WTC11 (cell line): ENCODE measurements around the gene LDLRAD4. TPM values are rescaled to one million over a fixed set of nuclear protein-coding genes. Genes with fewer than 3 reads are reported as not detected.
A peak's percentile ranks its signal among the peaks of the same experiment; 100 is the strongest.

Experiments
- ATAC-seq: fragments of 200-7000 bp; cut with Tn5 transposase; 2 replicates; pipeline ENCODE4 v1.10.0; 2021; ENCODE audit warnings: mild to moderate bottlenecking, moderate library complexity
- CTCF ChIA-PET: fragments of 300-600 bp; sonication (Branson Sonifier 250); formaldehyde crosslinking; loops from one replicate; lab custom pipeline; 2021; ENCODE audit warnings: antibody characterized with exemption; lab: Charles Lee
- POLR2A ChIA-PET: fragments of 350-600 bp; sonication (Branson Sonifier 250); formaldehyde crosslinking; loops from one replicate; lab custom pipeline; 2021; ENCODE audit warnings: antibody characterized with exemption; lab: Charles Lee
- DNase-seq: peaks from one replicate; pipeline ENCODE4 v3.0.0; 2021; ENCODE audit warnings: low spot score
- H3K27ac Mint-ChIP-seq: 2 replicates; pipeline ENCODE4 v1.8.0; 2021; ENCODE audit warnings: mixed read lengths
- H3K27me3 Mint-ChIP-seq: 2 replicates; pipeline ENCODE4 v1.8.0; 2021; ENCODE audit warnings: low read depth, mild to moderate bottlenecking, moderate library complexity, mixed read lengths
- H3K36me3 Mint-ChIP-seq: 2 replicates; pipeline ENCODE4 v1.8.0; 2021; ENCODE audit warnings: mixed read lengths
- H3K4me1 Mint-ChIP-seq: 2 replicates; pipeline ENCODE4 v1.8.0; 2022; ENCODE audit warnings: mixed read lengths
- H3K4me3 Mint-ChIP-seq: 2 replicates; pipeline ENCODE4 v1.8.0; 2021; ENCODE audit warnings: mild to moderate bottlenecking, moderate library complexity, mixed read lengths
- H3K9me3 Mint-ChIP-seq: 2 replicates; pipeline ENCODE4 v1.8.0; 2021; ENCODE audit warnings: mixed read lengths
- ATF1 ChIP-seq: sonication (generic); formaldehyde crosslinking; IDR thresholded peaks from 2 replicates; pipeline ENCODE4 v1.8.1; 2023; ENCODE audit warnings: mild to moderate bottlenecking, moderate library complexity, missing genetic modification reagents
- ETV6 ChIP-seq: sonication (generic); formaldehyde crosslinking; IDR thresholded peaks from 2 replicates; pipeline ENCODE4 v1.8.1; 2022; ENCODE audit warnings: mild to moderate bottlenecking, missing genetic modification reagents
- FOXK1 ChIP-seq: sonication (generic); formaldehyde crosslinking; IDR thresholded peaks from 2 replicates; pipeline ENCODE4 v1.8.0; 2022; ENCODE audit warnings: mild to moderate bottlenecking, moderate library complexity, missing genetic modification reagents
- GTF2I ChIP-seq: fragments of 250-450 bp; sonication (Bioruptor Pico); conservative IDR thresholded peaks from 2 replicates; pipeline ENCODE4 v1.4.0; 2021; ENCODE audit warnings: mild to moderate bottlenecking
- HMGA2 ChIP-seq: fragments of 250-450 bp; sonication (Bioruptor Pico); IDR thresholded peaks from 2 replicates; pipeline ENCODE4 v1.4.0; 2021; ENCODE audit warnings: mild to moderate bottlenecking, moderate library complexity
- NR3C1 ChIP-seq: sonication (generic); formaldehyde crosslinking; conservative IDR thresholded peaks from 2 replicates; pipeline ENCODE4 v1.8.1; 2023; ENCODE audit warnings: low read depth, mild to moderate bottlenecking, missing genetic modification reagents
- OVOL2 ChIP-seq: fragments of 250-450 bp; sonication (Bioruptor Pico); IDR thresholded peaks from 2 replicates; pipeline ENCODE4 v1.9.0; 2021; ENCODE audit warnings: mild to moderate bottlenecking, borderline replicate concordance
- RORB ChIP-seq: fragments of 250-450 bp; sonication (Bioruptor Pico); IDR thresholded peaks from 2 replicates; pipeline ENCODE4 v1.9.0; 2021; ENCODE audit warnings: mild to moderate bottlenecking
- ZNF263 ChIP-seq: sonication (generic); formaldehyde crosslinking; IDR thresholded peaks from 2 replicates; pipeline ENCODE4 v1.8.1; 2022; ENCODE audit warnings: low read depth, mild to moderate bottlenecking, moderate library complexity, missing genetic modification reagents
- ZNF317 ChIP-seq: sonication (generic); formaldehyde crosslinking; IDR thresholded peaks from 2 replicates; pipeline ENCODE4 v1.8.1; 2023; ENCODE audit warnings: low read depth, mild to moderate bottlenecking, moderate library complexity, missing genetic modification reagents, borderline replicate concordance
- ZNF396 ChIP-seq: fragments of 250-450 bp; sonication (Bioruptor Pico); IDR thresholded peaks from 2 replicates; pipeline ENCODE4 v1.8.0; 2021; ENCODE audit warnings: mild to moderate bottlenecking, moderate library complexity, borderline replicate concordance
- ZNF671 ChIP-seq: fragments of 250-450 bp; sonication (Bioruptor Pico); IDR thresholded peaks from 2 replicates; pipeline ENCODE4 v1.8.0; 2021; ENCODE audit warnings: mild to moderate bottlenecking
- total RNA-seq: library from RNA; stranded (reverse); gene quantifications from 3 replicates; pipeline ENCODE4 v1.2.3, GENCODE V29; 2021
- TF ChIP-seq, protein P1 (sequence below): sonication (generic); formaldehyde crosslinking; IDR thresholded peaks from 2 replicates; pipeline ENCODE4 v1.8.1; 2022; ENCODE audit warnings: low read depth, missing genetic modification reagents, borderline replicate concordance
- TF ChIP-seq, protein P2 (sequence below): sonication (generic); formaldehyde crosslinking; IDR thresholded peaks from 2 replicates; pipeline ENCODE4 v1.8.1; 2022; ENCODE audit warnings: missing genetic modification reagents, borderline replicate concordance
- TF ChIP-seq, protein P3 (sequence below): sonication (generic); formaldehyde crosslinking; IDR thresholded peaks from 2 replicates; pipeline ENCODE4 v1.8.0; 2022; ENCODE audit warnings: mild to moderate bottlenecking, missing genetic modification reagents
- TF ChIP-seq, protein P4 (sequence below): sonication (generic); formaldehyde crosslinking; IDR thresholded peaks from 2 replicates; pipeline ENCODE4 v1.8.0; 2022; ENCODE audit warnings: mild to moderate bottlenecking, missing genetic modification reagents
- TF ChIP-seq, protein P5 (sequence below): sonication (generic); formaldehyde crosslinking; IDR thresholded peaks from 2 replicates; pipeline ENCODE4 v1.8.0; 2022; ENCODE audit warnings: missing genetic modification reagents

LDLRAD4 gene
- total RNA-seq, 1 experiment from 2014 or later: 6.2 TPM

DNA sequence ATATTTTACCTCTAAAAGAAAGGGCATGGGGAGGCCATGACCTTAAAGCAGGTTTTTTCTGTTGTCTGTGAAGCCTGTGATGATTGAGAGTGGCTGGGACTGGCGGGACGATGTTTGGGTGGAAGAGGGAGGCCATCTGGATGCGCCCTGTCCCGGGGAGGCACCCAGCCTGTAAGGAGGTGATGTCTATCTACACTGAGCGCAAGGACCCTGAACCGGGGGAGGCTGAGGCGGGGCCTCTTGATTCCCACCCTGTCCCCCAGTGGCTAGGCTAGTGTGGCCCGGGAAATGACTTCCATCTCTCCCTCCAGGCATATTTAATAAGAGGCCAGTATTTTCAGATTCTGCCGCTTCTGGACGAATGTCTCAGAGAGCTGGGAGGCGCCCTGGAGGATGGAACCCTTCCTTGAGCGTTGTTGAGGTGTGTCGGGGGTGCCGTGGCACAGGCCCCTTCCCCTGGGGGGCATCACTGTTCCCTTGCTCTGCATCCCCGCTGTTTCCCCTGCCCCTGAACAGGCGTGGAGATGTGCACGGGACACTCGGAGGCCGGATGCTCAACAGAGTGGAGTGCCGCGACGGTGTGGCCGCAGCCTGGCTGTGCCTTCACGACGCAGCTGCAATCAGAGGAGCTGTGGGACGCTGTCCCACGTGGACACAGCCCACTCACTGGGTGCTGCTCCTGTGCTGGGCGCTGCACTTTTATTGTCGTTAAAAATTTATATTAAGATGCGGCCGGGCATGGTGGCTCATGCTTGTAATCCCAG, 185.4 kb downstream of the LDLRAD4 start:
- TF ChIP-seq ETV6 (CRISPR knock-in tag): no peak
- TF ChIP-seq, all 79 proteins: peak for 0
- H3K27me3 Mint-ChIP-seq: no peaks in the 10 kb centered on the region
- no peaks in the 10 kb centered on the region for H3K9me3 Mint-ChIP-seq
- ATAC-seq: no peak
- H3K4me1 Mint-ChIP-seq: no peaks in the 10 kb centered on the region
- ChIA-PET CTCF (no interaction called here), POLR2A (no interaction called here)
- DNase-seq: no peak
- H3K4me3 Mint-ChIP-seq: no peak overlapping the region
- H3K27ac Mint-ChIP-seq: no peak overlapping the region
- no peaks in the 10 kb centered on the region for H3K36me3 Mint-ChIP-seq

DNA sequence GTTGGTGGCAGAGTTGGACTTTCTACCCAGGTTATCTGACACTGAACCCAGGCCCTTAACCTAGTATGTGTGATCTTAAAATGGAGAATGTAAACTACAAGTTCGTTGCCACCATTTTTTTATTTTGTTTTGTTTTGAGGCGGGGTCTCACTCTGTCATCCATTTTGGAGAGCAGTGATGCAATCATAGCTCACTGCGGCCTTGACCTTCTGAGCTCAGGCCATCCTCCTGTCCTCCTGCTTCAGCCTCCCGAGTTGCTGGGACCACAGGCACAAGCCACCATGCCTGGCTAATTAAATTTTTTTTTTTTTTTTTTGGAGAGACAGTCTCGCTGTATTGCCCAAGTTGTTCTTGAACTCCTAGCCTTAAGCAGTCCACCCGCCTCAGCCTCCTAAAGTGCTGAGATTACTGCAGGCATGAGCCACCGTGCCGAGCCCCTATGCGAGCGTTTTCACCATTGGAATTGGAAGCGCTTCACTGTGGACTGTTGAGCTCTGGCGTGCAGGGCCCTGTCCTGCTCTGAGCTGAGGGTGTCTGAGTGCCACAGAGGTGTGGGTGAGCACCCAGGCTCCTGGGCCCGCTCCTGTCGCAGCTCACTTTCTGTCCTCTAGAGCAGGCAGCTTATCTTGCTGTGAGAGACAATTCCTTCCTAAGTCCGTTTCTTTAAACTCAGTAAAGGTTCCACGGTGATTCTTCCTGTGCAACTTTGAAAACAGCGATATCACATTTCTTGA, 186.9 kb downstream of the LDLRAD4 start:
- DNase-seq (no peak), ATAC-seq (0 out of 2 replicates have a peak, but pooled peaks have one; percentile 16)
- Mint-ChIP-seq H3K27me3 (no peaks in the 10 kb centered on the region), H3K9me3 (no peaks in the 10 kb centered on the region), H3K4me3 (no peak overlapping the region), H3K4me1 (0 out of 2 replicates have a peak, but pooled peaks cover 3% of the 10 kb centered on the region), H3K27ac (no peak overlapping the region), H3K36me3 (no peaks in the 10 kb centered on the region)
- TF ChIP-seq ZNF317 (no peak), OVOL2 (CRISPR knock-in tag) (no peak), FOXK1 (CRISPR knock-in tag) (no peak), NR3C1 (CRISPR knock-in tag) (no peak)
- TF ChIP-seq, protein P1, sequence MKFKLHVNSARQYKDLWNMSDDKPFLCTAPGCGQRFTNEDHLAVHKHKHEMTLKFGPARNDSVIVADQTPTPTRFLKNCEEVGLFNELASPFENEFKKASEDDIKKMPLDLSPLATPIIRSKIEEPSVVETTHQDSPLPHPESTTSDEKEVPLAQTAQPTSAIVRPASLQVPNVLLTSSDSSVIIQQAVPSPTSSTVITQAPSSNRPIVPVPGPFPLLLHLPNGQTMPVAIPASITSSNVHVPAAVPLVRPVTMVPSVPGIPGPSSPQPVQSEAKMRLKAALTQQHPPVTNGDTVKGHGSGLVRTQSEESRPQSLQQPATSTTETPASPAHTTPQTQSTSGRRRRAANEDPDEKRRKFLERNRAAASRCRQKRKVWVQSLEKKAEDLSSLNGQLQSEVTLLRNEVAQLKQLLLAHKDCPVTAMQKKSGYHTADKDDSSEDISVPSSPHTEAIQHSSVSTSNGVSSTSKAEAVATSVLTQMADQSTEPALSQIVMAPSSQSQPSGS: no peak
- TF ChIP-seq, protein P2, sequence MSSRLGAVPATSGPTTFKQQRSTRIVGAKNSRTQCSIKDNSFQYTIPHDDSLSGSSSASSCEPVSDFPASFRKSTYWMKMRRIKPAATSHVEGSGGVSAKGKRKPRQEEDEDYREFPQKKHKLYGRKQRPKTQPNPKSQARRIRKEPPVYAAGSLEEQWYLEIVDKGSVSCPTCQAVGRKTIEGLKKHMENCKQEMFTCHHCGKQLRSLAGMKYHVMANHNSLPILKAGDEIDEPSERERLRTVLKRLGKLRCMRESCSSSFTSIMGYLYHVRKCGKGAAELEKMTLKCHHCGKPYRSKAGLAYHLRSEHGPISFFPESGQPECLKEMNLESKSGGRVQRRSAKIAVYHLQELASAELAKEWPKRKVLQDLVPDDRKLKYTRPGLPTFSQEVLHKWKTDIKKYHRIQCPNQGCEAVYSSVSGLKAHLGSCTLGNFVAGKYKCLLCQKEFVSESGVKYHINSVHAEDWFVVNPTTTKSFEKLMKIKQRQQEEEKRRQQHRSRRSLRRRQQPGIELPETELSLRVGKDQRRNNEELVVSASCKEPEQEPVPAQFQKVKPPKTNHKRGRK (CRISPR knock-in tag): no peak
- ChIA-PET CTCF (no interaction called here), POLR2A (no interaction called here)

DNA sequence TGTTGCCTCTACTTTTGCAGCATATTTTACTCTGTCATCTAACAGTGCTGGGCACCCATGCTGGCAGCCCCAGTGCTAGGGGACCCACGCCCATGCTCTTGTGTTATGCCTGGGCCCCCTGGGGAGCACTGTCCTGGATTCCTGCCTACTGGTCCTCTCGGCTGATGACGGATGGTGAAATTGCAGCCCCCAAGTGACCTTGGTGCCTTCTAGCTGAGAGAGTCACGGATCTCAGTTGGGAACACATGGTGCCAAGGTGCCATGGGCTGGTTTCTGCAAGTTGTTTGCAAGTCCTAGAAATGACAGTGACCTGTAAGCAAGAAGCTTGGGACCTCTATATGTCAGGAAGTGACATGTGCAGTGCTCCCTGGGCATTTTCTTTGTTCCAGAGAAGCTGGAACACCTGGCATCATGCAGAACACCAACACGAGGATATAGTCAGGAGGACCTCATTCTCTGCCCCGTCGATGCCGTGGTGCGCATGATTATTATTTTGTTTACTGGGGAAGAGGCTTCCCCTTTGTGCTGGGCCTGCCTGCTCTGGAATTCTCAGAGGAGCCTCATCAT, 187.6 kb downstream of the LDLRAD4 start:
- H3K4me1 Mint-ChIP-seq: 0 out of 2 replicates have a peak, but pooled peaks cover 3% of the 10 kb centered on the region
- H3K4me3 Mint-ChIP-seq: no peak overlapping the region
- ChIA-PET CTCF (no interaction called here), POLR2A (no interaction called here)
- no peak overlapping the region for H3K27ac Mint-ChIP-seq
- H3K27me3 Mint-ChIP-seq: no peaks in the 10 kb centered on the region
- DNase-seq: no peak
- H3K36me3 Mint-ChIP-seq: no peaks in the 10 kb centered on the region
- no peak for ATAC-seq
- no peaks in the 10 kb centered on the region for H3K9me3 Mint-ChIP-seq
- no peak for TF ChIP-seq ATF1
- no peak for TF ChIP-seq ZNF317
- TF ChIP-seq, protein P1: no peak
- TF ChIP-seq, protein P3, sequence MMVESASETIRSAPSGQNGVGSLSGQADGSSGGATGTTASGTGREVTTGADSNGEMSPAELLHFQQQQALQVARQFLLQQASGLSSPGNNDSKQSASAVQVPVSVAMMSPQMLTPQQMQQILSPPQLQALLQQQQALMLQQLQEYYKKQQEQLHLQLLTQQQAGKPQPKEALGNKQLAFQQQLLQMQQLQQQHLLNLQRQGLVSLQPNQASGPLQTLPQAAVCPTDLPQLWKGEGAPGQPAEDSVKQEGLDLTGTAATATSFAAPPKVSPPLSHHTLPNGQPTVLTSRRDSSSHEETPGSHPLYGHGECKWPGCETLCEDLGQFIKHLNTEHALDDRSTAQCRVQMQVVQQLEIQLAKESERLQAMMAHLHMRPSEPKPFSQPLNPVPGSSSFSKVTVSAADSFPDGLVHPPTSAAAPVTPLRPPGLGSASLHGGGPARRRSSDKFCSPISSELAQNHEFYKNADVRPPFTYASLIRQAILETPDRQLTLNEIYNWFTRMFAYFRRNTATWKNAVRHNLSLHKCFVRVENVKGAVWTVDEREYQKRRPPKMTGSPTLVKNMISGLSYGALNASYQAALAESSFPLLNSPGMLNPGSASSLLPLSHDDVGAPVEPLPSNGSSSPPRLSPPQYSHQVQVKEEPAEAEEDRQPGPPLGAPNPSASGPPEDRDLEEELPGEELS (CRISPR knock-in tag): no peak
- TF ChIP-seq ZNF671 (CRISPR knock-in tag): no peak
- TF ChIP-seq, protein P4, sequence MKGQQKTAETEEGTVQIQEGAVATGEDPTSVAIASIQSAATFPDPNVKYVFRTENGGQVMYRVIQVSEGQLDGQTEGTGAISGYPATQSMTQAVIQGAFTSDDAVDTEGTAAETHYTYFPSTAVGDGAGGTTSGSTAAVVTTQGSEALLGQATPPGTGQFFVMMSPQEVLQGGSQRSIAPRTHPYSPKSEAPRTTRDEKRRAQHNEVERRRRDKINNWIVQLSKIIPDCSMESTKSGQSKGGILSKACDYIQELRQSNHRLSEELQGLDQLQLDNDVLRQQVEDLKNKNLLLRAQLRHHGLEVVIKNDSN (CRISPR knock-in tag): no peak
- no peak for TF ChIP-seq GTF2I (CRISPR knock-in tag)
- TF ChIP-seq ZNF263 (CRISPR knock-in tag): no peak
- no peak for TF ChIP-seq ZNF396
- no peak for TF ChIP-seq RORB (CRISPR knock-in tag)
- TF ChIP-seq OVOL2 (CRISPR knock-in tag): no peak
- TF ChIP-seq HMGA2 (CRISPR knock-in tag): no peak
- TF ChIP-seq, protein P5, sequence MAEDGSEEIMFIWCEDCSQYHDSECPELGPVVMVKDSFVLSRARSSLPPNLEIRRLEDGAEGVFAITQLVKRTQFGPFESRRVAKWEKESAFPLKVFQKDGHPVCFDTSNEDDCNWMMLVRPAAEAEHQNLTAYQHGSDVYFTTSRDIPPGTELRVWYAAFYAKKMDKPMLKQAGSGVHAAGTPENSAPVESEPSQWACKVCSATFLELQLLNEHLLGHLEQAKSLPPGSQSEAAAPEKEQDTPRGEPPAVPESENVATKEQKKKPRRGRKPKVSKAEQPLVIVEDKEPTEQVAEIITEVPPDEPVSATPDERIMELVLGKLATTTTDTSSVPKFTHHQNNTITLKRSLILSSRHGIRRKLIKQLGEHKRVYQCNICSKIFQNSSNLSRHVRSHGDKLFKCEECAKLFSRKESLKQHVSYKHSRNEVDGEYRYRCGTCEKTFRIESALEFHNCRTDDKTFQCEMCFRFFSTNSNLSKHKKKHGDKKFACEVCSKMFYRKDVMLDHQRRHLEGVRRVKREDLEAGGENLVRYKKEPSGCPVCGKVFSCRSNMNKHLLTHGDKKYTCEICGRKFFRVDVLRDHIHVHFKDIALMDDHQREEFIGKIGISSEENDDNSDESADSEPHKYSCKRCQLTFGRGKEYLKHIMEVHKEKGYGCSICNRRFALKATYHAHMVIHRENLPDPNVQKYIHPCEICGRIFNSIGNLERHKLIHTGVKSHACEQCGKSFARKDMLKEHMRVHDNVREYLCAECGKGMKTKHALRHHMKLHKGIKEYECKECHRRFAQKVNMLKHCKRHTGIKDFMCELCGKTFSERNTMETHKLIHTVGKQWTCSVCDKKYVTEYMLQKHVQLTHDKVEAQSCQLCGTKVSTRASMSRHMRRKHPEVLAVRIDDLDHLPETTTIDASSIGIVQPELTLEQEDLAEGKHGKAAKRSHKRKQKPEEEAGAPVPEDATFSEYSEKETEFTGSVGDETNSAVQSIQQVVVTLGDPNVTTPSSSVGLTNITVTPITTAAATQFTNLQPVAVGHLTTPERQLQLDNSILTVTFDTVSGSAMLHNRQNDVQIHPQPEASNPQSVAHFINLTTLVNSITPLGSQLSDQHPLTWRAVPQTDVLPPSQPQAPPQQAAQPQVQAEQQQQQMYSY (CRISPR knock-in tag): no peak
